GM12874 (cell line): ENCODE measurements around the gene METTL17.

Experiments
- CTCF ChIP-seq: IDR thresholded peaks from 2 replicates; pipeline ENCODE4 v1.5.1; 2011; ENCODE audit warnings: low read depth, mild to moderate bottlenecking, control low read depth, low read length, moderate library complexity; ENCODE audit not compliant: insufficient read depth

The METTL17 gene

GRCh38 chr14:20989471-20989786 lies 351 bp upstream of the METTL17 start:
- no peak for TF ChIP-seq CTCF

- TF ChIP-seq CTCF: no peak
Observed at GRCh38 chr14:20996521-20996920, 6.7 kb downstream of the METTL17 start.

- no peak for TF ChIP-seq CTCF
Observed at GRCh38 chr14:20997115-20997514, 7.3 kb downstream of the METTL17 start.

- TF ChIP-seq CTCF: no peak
Observed at GRCh38 chr14:20997564-20997963, 7.8 kb downstream of the METTL17 start.

GRCh38 chr14:20998139-20998538 lies 8.4 kb downstream of the METTL17 start:
- TF ChIP-seq CTCF: no peak

- no peak for TF ChIP-seq CTCF
Observed at GRCh38 chr14:20998674-20999366, 9.0 kb downstream of the METTL17 start, which contains the start of gene SLC39A2. SLC39A2 (plus strand) TSS chr14:20999293; CDS start chr14:20999447, 154 bp downstream.

GRCh38 chr14:20999591-20999990 lies 9.8 kb downstream of the METTL17 start:
- TF ChIP-seq CTCF: no peak
